ENCODE data around the gene ANKRD52. TPM values are rescaled to one million over a fixed set of nuclear protein-coding genes. Genes with fewer than 3 reads are reported as not detected.

The ANKRD52 gene
- total and polyA plus RNA-seq, 9 of the 15 experiments (the other 6 are each of a cell fraction or from before 2014, with no cell fraction given), result 0.52 to 46.8 (median 7.9) TPM

- TF ChIP-seq LCOR (CRISPR knock-in tag; IDR thresholded peaks at IDR 0.05) (no peak), NR4A1 (CRISPR knock-in tag; IDR thresholded peaks at IDR 0.05) (no peak), NR4A1 (tag; IDR thresholded peaks at IDR 0.05) (no peak), DACH1 (IDR thresholded peaks at IDR 0.05; ENCODE audit: partially characterized antibody) (no peak), NONO (IDR thresholded peaks at IDR 0.05; ENCODE audit: low read depth in 2 of 2, low read length in 1 of 2) (no peak), MEF2D (tag; conservative IDR thresholded peaks at IDR 0.05; ENCODE audit: low read depth) (no peak), HNRNPUL1 (IDR thresholded peaks at IDR 0.05; ENCODE audit: low read length) (no peak), NR2C2 (CRISPR knock-in tag; IDR thresholded peaks at IDR 0.05) (0 out of 2 replicates have a peak, but pooled peaks have one; percentile 15), NR2C2 (tag; IDR thresholded peaks at IDR 0.05) (peak; percentile 66; the same call in 1 of the 2 replicates), ETV6 (IDR thresholded peaks at IDR 0.05; ENCODE audit: borderline replicate concordance in 1 of 2, low read depth in 2 of 2, low read length in 1 of 2) (no peak), ETV6 (CRISPR knock-in tag; IDR thresholded peaks at IDR 0.05; ENCODE audit: borderline replicate concordance) (no peak), RBM14 (IDR thresholded peaks at IDR 0.05; ENCODE audit: borderline replicate concordance, insufficient read depth, low read depth, low read length) (no peak), POU5F1 (IDR thresholded peaks at IDR 0.05; ENCODE audit: borderline replicate concordance, low read depth, low read length, partially characterized antibody) (no peak), STAG1 (CRISPR knock-in tag; IDR thresholded peaks at IDR 0.05; ENCODE audit: borderline replicate concordance) (no peak), RAD21 (CRISPR knock-in tag; conservative IDR thresholded peaks at IDR 0.05 in 1 of 2, IDR thresholded peaks at IDR 0.05 in 1 of 2) (no peak), ZNF239 (CRISPR knock-in tag; IDR thresholded peaks at IDR 0.05) (no peak), IFI16 (CRISPR knock-in tag; IDR thresholded peaks at IDR 0.05) (no peak), GABPA (tag; conservative IDR thresholded peaks at IDR 0.05; ENCODE audit: low read depth) (peak; percentile 92), JUNB (CRISPR knock-in tag; conservative IDR thresholded peaks at IDR 0.05) (no peak), BRD9 (IDR thresholded peaks at IDR 0.05; ENCODE audit: low read depth, partially characterized antibody) (no peak), RBM17 (IDR thresholded peaks at IDR 0.05; ENCODE audit: borderline replicate concordance, low read depth, low read length) (no peak), ZFP30 (CRISPR knock-in tag; IDR thresholded peaks at IDR 0.05; ENCODE audit: borderline replicate concordance) (no peak), BCL6 (CRISPR knock-in tag; IDR thresholded peaks at IDR 0.05) (no peak), ZNF449 (CRISPR knock-in tag; IDR thresholded peaks at IDR 0.05) (no peak), KHSRP (IDR thresholded peaks at IDR 0.05) (no peak), ZNF778 (CRISPR knock-in tag; IDR thresholded peaks at IDR 0.05) (no peak), HIVEP1 (CRISPR knock-in tag; IDR thresholded peaks at IDR 0.05) (no peak)
- TF ChIP-seq, protein P1, sequence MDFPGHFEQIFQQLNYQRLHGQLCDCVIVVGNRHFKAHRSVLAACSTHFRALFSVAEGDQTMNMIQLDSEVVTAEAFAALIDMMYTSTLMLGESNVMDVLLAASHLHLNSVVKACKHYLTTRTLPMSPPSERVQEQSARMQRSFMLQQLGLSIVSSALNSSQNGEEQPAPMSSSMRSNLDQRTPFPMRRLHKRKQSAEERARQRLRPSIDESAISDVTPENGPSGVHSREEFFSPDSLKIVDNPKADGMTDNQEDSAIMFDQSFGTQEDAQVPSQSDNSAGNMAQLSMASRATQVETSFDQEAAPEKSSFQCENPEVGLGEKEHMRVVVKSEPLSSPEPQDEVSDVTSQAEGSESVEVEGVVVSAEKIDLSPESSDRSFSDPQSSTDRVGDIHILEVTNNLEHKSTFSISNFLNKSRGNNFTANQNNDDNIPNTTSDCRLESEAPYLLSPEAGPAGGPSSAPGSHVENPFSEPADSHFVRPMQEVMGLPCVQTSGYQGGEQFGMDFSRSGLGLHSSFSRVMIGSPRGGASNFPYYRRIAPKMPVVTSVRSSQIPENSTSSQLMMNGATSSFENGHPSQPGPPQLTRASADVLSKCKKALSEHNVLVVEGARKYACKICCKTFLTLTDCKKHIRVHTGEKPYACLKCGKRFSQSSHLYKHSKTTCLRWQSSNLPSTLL (IDR thresholded peaks at IDR 0.05), result no peak
Measured at GRCh38 chr12:56221757-56222530, 36.2 kb downstream of the ANKRD52 start, which contains the start of gene RNF41 (continued).

All from K562 (cell line).